Measurements from ENCODE around the gene BPHL. TPM values are rescaled to one million over a fixed set of nuclear protein-coding genes. Genes with fewer than 3 reads are reported as not detected.
"Not testable (repeated sequence)": the region's sequence is repeated elsewhere in the genome, so short reads cannot be mapped to it uniquely, and the experiment has no call there.

BPHL gene
- polyA plus RNA-seq, 3 donors from 2014 or later, result 7.5 to 9.7 (median 9.1) TPM

DNA sequence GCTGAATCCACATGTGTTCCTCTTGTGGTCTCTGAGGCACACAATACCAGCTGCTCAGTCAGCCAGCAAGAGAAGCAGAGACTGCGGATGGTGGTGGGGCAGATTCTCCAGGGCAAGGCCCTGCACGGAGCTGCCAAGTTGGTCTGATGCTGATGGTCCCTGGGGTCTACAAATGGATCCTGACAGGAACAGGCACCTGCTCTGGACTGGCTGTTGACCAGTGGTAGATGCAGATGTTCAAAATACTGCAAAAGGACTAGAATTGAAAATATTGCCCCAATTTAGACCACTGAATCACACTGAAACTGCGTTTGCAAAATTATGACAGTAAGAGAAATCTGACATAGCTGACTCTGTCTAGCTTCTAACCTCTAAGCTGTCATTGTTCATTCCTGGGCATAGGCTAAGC is 68.5 kb downstream of the BPHL start:
- Mint-ChIP-seq H3K4me3 (no peak overlapping the region), H3K9me3 (no peaks in the 10 kb centered on the region), H3K27ac (no peak overlapping the region), H3K27me3 (ENCODE audit: low read depth in 3 of 3) (peaks cover 4 to 5% (median 5%) of the 10 kb centered on the region in 3 donors), H3K4me1 (no peaks in the 10 kb centered on the region), H3K36me3 (no peaks in the 10 kb centered on the region)
- no peak for DNase-seq

DNA sequence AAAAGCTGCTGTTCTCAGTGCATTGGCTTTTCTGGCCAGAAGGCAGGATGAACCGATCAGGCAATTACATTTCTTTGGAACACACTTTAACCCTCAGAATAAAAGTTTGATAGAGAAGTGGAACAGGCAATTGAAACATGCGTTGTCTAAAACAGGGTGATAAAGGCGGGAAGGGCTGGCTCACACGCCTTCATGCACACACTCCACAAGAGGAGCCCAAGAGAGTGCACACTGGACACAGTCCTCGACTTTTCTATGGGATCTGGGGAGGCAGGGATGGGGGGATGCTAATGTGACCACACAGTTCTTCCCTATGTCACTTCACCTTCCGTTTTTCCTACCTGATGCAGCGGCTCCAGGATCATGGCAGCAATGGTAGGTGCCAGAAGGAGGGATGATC is 69.8 kb downstream of the BPHL start:
- Mint-ChIP-seq H3K4me1 (no peaks in the 10 kb centered on the region), H3K9me3 (no peaks in the 10 kb centered on the region), H3K36me3 (no peaks in the 10 kb centered on the region), H3K4me3 (no peak overlapping the region), H3K27me3 (ENCODE audit: low read depth in 3 of 3) (peaks cover 4 to 5% (median 5%) of the 10 kb centered on the region in 3 donors), H3K27ac (no peak overlapping the region)
- no peak for DNase-seq

DNA sequence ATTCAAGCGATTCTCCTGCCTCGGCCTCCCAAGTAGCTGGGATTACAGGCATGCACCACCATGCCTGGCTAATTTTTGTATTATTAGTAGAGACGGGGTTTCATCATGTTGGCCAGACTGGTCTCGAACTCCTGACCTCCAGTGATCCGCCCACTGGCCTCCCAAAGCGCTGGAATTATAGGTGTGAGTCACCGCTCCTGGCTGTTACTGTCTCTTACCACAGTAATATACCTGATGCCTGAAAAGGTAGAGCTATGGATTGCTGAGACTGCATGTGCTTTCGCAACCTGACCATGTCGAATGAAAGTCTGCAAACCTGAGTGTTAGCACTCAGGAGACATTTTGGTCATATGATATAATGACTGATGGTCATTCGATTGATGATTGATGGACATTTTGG is 70.7 kb downstream of the BPHL start:
- not testable (repeated sequence) for H3K27ac Mint-ChIP-seq; H3K27me3 Mint-ChIP-seq (ENCODE audit: low read depth in 3 of 3); H3K36me3 Mint-ChIP-seq; DNase-seq; H3K4me1 Mint-ChIP-seq; H3K4me3 Mint-ChIP-seq; H3K9me3 Mint-ChIP-seq

DNA sequence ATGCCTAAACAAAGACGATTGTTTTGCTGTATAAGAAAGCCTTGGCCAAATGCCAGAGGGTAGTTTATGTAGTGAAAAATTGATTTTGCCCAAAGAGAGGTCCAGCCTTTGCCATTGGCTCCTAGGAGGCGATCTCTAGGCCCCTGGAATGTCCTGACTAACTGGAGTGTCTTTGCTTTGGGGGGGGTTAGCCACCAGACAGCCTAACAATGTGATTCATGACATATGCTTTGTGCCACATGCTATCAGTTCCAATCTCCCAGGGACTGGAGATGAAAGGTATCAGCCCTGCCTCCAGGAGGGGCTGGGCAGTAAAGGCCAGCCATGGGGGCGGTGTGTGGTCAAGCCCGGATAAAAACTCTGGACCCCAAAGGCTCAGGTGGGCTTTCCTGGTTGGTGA is 71.5 kb downstream of the BPHL start:
- DNase-seq, result no peak
- Mint-ChIP-seq H3K27ac (no peak overlapping the region), H3K36me3 (no peaks in the 10 kb centered on the region), H3K4me1 (no peaks in the 10 kb centered on the region), H3K27me3 (ENCODE audit: low read depth in 3 of 3) (peaks cover 0 to 5% (median 1%) of the 10 kb centered on the region in 3 donors), H3K9me3 (no peaks in the 10 kb centered on the region), H3K4me3 (no peak overlapping the region)

DNA sequence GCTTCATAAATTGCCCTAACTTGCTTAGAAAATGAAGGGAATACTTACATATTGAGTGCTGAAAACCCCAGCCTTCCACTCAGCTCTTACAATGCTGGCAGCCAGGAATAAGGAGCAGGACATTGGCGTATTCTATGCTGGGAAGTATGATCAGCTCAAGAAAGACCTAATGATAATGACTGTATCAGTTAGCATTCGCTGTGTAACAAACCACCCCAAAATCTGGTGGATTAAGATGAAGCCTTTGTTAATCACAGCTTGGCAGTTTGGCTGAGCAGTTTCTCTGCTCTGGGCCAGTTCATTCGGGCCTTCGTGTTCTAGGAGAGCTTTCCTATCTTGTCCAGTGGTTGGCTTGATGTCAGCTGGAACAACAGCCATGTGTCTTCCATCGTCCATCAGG is 72.3 kb downstream of the BPHL start:
- no peaks in the 10 kb centered on the region for H3K36me3 Mint-ChIP-seq
- H3K4me3 Mint-ChIP-seq, result no peak overlapping the region
- H3K27ac Mint-ChIP-seq, result no peak overlapping the region
- DNase-seq, result no peak
- H3K9me3 Mint-ChIP-seq, result no peaks in the 10 kb centered on the region
- H3K27me3 Mint-ChIP-seq (ENCODE audit: low read depth in 3 of 3), result peaks cover 0 to 3% (median 1%) of the 10 kb centered on the region in 3 donors
- H3K4me1 Mint-ChIP-seq, result no peaks in the 10 kb centered on the region

DNA sequence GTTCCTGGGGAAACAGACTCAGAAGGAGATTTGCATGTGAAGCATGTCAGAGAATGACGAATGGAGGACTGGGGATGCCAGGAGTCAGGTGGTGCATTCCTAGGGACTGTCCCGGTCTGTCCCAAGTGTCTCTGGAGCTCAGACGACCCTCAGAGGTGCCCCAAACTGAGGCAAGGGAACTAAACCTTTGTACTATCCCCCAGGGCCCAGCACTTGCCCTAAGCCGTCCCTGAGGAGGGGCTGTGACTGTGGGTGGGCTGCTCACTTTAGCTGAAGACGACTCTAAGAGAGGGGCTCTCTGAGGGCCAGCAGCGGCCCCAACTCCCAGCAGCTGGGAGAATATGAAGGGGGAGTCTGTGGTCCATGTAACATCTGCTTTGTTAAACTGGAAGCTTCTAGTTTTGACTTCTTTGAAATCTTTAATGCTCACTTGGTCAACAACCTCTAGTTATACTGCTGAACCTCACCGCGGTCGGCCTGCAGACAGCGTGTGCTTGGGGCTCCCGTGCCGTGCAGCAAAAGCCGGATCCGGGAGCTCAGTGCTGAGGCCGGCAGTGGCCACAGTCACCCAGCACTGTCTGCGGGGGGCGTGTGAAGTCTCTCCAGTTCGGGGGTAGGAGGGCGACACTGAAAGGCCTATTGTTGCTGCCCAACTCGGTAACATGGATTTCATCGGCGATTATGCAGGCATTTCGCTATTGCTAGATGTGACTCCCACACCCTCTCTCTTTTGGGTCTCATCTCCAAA is 74.8 kb downstream of the BPHL start:
- H3K9me3 Mint-ChIP-seq, result no peaks in the 10 kb centered on the region
- peaks cover 0 to 2% (median 0%) of the 10 kb centered on the region in 3 donors for H3K27me3 Mint-ChIP-seq (ENCODE audit: low read depth in 3 of 3)
- H3K4me3 Mint-ChIP-seq, result no peak overlapping the region
- H3K36me3 Mint-ChIP-seq, result no peaks in the 10 kb centered on the region
- no peak for DNase-seq
- H3K4me1 Mint-ChIP-seq, result no peaks in the 10 kb centered on the region
- no peak overlapping the region for H3K27ac Mint-ChIP-seq

DNA sequence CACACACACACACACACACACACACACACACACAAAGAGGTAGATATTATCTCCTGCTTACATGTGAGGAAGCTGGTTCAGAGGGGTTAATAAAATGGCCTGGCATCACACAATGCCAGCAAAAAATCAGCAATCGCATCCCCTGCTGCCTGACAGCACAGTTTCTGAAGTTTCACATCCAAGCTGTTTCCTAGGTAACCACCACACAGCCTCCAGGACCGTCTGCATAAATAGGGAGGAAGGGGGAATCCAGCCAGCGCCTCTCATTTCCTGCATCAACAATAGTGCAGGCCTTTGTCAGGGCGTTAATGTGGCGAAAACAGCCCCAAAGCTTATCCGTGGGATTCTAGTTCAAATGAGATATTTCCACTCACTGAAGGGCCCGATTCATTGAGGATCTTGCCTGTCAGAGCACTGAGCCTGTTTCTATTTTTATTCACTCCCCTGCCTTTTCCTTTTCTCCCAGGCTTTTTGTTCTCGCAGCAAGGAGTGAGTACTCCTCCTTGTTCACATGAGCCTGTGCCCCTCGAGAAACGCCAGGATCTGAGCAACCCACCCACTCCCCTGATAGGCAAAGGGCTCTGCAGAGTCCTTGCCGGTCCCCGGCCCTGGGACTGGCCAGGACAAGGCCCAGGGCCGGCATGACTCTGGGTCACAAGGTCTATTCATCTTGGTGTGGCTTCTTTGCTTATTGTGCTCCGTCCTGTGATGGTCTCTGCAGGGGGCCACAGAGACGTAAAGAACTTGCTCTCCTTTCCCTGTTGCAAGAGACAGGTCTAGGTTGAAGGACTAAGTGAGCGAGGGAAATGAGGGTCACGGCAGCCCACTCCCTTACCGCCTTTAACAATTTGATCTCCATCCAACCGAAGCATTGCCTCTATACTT is 76.3 kb downstream of the BPHL start:
- Mint-ChIP-seq H3K27ac (no peak overlapping the region), H3K36me3 (no peaks in the 10 kb centered on the region), H3K4me3 (no peak overlapping the region), H3K4me1 (no peaks in the 10 kb centered on the region), H3K9me3 (no peaks in the 10 kb centered on the region), H3K27me3 (ENCODE audit: low read depth in 3 of 3) (peaks cover 0 to 5% (median 2%) of the 10 kb centered on the region in 3 donors)
- DNase-seq, result no peak

DNA sequence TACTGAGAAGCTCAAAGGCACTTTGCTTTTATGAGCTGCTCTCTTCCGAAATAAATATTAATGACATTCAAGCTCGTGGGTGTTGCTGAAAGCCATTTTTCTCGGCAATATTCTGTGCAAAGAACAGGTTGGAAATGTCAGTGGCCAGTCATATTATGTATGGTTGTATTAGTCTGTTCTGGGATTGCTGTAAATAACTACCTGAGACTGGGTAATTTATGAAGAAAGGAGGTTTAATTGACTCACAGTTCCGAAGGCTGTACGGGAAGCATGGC is 76.8 kb downstream of the BPHL start:
- no peak overlapping the region for H3K4me3 Mint-ChIP-seq
- H3K27ac Mint-ChIP-seq, result no peak overlapping the region
- H3K4me1 Mint-ChIP-seq, result no peaks in the 10 kb centered on the region
- DNase-seq, result no peak
- H3K36me3 Mint-ChIP-seq, result no peaks in the 10 kb centered on the region
- peaks cover 0 to 5% (median 3%) of the 10 kb centered on the region in 3 donors for H3K27me3 Mint-ChIP-seq (ENCODE audit: low read depth in 3 of 3)
- no peaks in the 10 kb centered on the region for H3K9me3 Mint-ChIP-seq

DNA sequence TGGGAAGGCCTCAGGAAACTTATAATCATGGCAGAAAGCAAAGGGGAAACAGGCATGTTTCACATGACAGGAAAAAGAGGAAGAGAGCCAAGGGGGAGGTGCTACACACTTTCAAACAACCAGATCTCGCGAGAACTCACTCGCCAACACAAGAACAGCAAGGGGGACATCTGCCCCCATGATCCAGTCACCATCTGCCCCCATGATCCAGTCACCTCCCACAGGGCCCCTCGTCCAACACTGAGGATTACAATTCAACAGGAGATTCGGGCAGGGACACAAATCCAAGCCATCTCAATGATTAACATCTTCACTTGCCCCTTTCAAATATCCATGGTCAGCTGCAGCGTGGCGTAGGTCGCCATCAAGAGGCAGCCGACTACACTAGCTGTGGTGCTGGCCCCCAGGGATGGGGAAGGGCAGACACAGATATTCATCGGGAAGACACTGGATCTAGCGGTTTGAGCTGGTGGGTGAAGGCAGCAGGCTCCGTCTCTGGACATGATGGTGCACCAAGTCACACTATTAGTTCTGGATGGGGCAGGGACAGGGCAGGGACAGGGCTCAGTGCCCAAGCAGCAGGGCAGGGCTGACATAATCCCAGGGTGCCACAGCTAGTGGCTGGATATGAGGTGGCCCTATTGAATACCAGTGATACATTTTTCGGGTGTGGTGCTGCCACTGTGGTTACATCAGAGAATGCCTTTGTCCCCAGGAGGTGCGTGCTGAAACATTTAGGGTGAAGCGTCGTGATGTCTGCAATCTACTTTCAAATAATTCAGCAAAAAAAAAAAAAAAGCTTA is 77.4 kb downstream of the BPHL start:
- Mint-ChIP-seq H3K4me3 (no peak overlapping the region), H3K27ac (no peak overlapping the region), H3K36me3 (no peaks in the 10 kb centered on the region), H3K4me1 (no peaks in the 10 kb centered on the region), H3K27me3 (ENCODE audit: low read depth in 3 of 3) (peaks cover 0 to 5% (median 3%) of the 10 kb centered on the region in 3 donors), H3K9me3 (no peaks in the 10 kb centered on the region)
- DNase-seq, result no peak

DNA sequence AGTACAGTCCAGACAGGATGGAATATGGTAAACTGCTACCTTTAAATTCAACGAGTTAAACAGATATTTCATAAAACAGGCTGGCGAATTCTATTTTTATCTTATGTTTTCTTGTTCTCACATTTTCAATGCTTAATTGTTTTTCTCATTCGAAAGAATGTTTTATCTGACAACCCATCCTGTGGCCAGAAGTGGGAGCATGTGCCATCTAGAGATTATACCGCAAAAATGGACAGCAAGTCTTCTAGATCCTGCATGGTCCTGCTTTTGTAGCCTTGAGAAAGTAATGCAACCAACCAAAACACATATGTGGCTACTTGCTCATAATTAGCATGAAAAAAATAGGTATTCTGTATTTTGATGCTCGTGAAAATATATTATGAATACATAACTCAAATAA is 78.3 kb downstream of the BPHL start:
- H3K9me3 Mint-ChIP-seq, result no peaks in the 10 kb centered on the region
- H3K4me1 Mint-ChIP-seq, result no peaks in the 10 kb centered on the region
- H3K36me3 Mint-ChIP-seq, result no peaks in the 10 kb centered on the region
- no peak overlapping the region for H3K4me3 Mint-ChIP-seq
- no peak for DNase-seq
- H3K27me3 Mint-ChIP-seq (ENCODE audit: low read depth in 3 of 3), result peaks cover 0 to 5% (median 3%) of the 10 kb centered on the region in 3 donors
- H3K27ac Mint-ChIP-seq, result no peak overlapping the region

DNA sequence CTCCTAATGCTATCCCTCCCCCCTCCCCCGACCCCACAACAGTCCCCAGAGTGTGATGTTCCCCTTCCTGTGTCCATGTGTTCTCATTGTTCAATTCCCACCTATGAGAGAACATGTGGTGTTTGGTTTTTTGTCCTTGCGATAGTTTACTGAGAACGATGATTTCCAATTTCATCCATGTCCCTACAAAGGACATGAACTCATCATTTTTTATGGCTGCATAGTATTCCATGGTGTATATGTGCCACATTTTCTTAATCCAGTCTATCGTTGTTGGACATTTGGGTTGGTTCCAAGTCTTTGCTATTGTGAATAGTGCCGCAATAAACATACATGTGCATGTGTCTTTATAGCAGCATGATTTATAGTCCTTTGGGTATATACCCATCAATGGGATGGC is 79.2 kb downstream of the BPHL start:
- H3K4me3 Mint-ChIP-seq; H3K36me3 Mint-ChIP-seq; H3K27me3 Mint-ChIP-seq (ENCODE audit: low read depth in 3 of 3); H3K9me3 Mint-ChIP-seq; H3K4me1 Mint-ChIP-seq; DNase-seq; H3K27ac Mint-ChIP-seq: not testable (repeated sequence)

DNA sequence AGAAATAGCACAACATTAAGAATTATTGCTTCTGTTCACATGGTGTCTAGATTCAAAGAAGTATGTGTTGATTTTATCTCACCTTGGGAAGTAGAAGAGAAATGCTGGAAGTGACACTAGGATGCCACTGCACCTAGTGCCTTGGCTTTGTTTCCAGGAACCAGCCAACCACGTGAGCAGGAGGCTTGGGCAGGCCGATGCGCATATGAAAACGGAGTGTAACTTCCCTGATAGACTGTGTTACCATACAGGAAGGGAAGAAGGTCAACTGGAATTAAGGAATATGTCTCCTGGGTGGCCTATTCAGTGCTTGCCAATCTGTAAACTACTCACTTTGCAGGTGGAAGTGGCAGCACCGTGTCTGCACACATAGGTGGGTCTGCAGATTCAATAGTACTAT is 80.9 kb downstream of the BPHL start:
- H3K36me3 Mint-ChIP-seq, result no peaks in the 10 kb centered on the region
- no peak overlapping the region for H3K4me3 Mint-ChIP-seq
- H3K27ac Mint-ChIP-seq, result no peak overlapping the region
- peaks cover 0 to 3% (median 0%) of the 10 kb centered on the region in 6 donors for H3K9me3 Mint-ChIP-seq
- peaks cover 0 to 9% (median 9%) of the 10 kb centered on the region in 3 donors for H3K27me3 Mint-ChIP-seq (ENCODE audit: low read depth in 3 of 3)
- no peak for DNase-seq
- H3K4me1 Mint-ChIP-seq, result no peaks in the 10 kb centered on the region

DNA sequence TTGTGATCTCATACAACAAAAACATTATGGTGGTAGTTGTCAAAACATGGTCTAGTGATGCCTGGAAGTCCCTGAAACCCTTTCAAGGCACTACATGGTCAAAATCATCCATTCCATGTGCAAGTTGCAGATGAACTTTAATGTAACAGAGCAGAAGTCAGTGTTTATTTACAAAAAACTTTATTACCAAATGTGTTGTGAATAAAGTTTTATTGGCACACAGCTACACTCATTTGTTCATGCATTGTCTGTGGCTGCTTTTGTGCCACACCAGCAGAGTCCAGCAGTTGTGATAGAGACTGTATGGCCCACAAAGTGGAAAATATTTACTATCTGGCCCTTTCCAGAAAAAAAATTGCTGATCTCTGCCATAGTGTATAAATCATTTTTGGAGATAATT is 82.2 kb downstream of the BPHL start:
- no peak for DNase-seq
- Mint-ChIP-seq H3K36me3 (no peaks in the 10 kb centered on the region), H3K9me3 (peaks cover 0 to 3% (median 0%) of the 10 kb centered on the region in 6 donors), H3K27ac (no peak overlapping the region), H3K4me1 (no peaks in the 10 kb centered on the region), H3K27me3 (ENCODE audit: low read depth in 3 of 3) (peaks cover 0 to 13% (median 9%) of the 10 kb centered on the region in 3 donors), H3K4me3 (no peak overlapping the region)

DNA sequence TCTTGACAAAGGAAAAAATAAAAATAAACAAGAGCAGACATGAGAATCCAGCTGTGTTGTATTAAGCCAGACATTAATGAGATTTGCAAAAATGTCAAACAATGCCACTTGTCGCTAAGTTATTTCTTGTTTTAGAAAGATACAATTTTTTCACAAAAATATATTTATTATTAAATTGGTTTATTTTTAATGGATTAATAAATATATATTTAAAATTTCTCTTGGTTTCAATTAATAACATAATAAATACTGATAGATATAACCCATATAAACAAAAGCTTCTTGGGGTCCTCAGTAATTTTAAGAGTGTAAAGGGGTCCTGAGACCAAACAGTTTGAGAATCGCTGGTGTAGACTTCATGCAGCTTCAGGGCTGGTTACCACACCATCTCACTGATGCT is 82.9 kb downstream of the BPHL start:
- no peaks in the 10 kb centered on the region for H3K36me3 Mint-ChIP-seq
- no peak overlapping the region for H3K27ac Mint-ChIP-seq
- H3K4me3 Mint-ChIP-seq, result no peak overlapping the region
- no peak for DNase-seq
- H3K27me3 Mint-ChIP-seq (ENCODE audit: low read depth in 3 of 3), result peaks cover 0 to 13% (median 9%) of the 10 kb centered on the region in 3 donors
- no peaks in the 10 kb centered on the region for H3K4me1 Mint-ChIP-seq
- H3K9me3 Mint-ChIP-seq, result peaks cover 0 to 3% (median 0%) of the 10 kb centered on the region in 6 donors
